Measurements from ENCODE around the gene SH2D2A.

DNA sequence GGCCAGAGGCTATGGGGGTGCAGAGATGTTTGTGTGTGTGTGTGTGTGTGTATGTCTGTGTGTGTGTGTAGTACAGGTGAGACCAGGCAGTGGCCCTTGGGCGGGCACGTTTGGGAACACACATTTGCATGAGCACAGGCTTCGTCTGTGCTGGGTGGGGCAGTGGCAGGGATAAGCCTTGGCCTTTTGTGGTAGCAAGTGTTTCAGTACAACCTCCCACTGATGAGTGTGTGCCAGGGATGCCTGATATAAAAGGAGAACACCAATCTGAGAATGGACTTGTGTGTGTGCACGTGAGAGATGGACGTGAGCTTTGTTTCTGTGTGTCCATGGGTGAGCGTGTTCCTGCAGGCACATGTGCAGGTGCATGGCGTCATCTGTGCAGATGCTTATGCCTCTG is 47.0 kb upstream of the SH2D2A start:
- TF ChIP-seq CTCF (IDR thresholded peaks at IDR 0.05; ENCODE audit: poor library complexity, severe bottlenecking), result no peak
- TF ChIP-seq, protein P1, sequence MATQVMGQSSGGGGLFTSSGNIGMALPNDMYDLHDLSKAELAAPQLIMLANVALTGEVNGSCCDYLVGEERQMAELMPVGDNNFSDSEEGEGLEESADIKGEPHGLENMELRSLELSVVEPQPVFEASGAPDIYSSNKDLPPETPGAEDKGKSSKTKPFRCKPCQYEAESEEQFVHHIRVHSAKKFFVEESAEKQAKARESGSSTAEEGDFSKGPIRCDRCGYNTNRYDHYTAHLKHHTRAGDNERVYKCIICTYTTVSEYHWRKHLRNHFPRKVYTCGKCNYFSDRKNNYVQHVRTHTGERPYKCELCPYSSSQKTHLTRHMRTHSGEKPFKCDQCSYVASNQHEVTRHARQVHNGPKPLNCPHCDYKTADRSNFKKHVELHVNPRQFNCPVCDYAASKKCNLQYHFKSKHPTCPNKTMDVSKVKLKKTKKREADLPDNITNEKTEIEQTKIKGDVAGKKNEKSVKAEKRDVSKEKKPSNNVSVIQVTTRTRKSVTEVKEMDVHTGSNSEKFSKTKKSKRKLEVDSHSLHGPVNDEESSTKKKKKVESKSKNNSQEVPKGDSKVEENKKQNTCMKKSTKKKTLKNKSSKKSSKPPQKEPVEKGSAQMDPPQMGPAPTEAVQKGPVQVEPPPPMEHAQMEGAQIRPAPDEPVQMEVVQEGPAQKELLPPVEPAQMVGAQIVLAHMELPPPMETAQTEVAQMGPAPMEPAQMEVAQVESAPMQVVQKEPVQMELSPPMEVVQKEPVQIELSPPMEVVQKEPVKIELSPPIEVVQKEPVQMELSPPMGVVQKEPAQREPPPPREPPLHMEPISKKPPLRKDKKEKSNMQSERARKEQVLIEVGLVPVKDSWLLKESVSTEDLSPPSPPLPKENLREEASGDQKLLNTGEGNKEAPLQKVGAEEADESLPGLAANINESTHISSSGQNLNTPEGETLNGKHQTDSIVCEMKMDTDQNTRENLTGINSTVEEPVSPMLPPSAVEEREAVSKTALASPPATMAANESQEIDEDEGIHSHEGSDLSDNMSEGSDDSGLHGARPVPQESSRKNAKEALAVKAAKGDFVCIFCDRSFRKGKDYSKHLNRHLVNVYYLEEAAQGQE (IDR thresholded peaks at IDR 0.05; ENCODE audit: borderline replicate concordance), result no peak
- TF ChIP-seq EZH2 (IDR thresholded peaks at IDR 0.05; ENCODE audit: borderline replicate concordance, insufficient read depth, low read length, poor library complexity, severe bottlenecking), result no peak
- no peak for TF ChIP-seq POLR2AphosphoS5 (IDR thresholded peaks at IDR 0.05)
- no peak for TF ChIP-seq RAD21 (conservative IDR thresholded peaks at IDR 0.05)
- no peak for TF ChIP-seq TAF1 (IDR thresholded peaks at IDR 0.05; ENCODE audit: low read depth)
